Activated naive CD8-positive, alpha-beta T cell treated with anti-CD3 and anti-CD28 coated beads, Interleukin-2, amount 50 U/mL, for 16 hours (primary cell): Measurements from ENCODE around the gene KRT6A.
"Not testable (repeated sequence)": the region's sequence is repeated elsewhere in the genome, so short reads cannot be mapped to it uniquely, and the experiment has no call there.

Experiments
- DNase-seq: peaks from one replicate; pipeline ENCODE4 v3.0.0-alpha.2; 2020; ENCODE audit warnings: low read depth, low spot score

The KRT6A gene

GRCh38 chr12:52464897-52465296 lies 28.2 kb downstream of the KRT6A start:
- no peak for DNase-seq

GRCh38 chr12:52461693-52462092 lies 31.4 kb downstream of the KRT6A start:
- no peak for DNase-seq

DNA sequence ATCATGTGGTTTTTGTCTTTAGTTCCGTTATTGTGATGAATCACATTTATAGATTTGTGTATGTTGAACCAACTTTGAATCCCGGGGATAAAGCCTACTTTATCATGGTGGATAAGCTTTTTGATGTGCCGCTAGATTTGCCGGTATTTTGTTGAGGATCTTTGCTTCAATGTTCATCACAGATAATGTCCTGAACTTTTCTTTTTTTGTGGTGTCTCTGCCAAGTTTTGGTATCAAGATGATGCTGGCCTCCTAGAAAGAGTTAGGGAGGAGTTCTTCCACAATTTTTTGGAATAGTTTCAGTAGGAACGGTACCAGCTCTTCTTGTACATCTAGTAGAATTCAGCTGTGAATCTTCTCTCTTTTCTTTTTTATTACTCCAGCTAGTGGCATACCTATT lies 34.2 kb downstream of the KRT6A start:
- DNase-seq: no peak

DNA sequence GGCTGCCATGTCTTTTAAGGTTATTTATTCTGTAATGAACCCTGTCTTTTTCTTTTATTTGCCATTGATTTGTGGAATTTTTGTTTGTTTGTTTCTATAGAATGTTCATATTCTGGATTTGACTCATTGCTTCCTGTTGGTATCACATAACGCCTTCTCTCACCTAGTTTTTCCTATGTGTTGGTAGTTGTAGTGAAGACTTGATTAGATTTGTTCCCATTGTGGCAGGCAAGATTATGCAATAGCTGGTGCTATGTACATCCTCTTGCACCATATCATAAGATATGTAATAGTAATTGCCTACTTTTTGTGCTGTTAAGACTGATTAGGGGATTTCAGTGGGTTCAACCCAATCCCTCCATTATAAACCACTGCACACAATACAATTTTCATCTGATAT lies 37.2 kb downstream of the KRT6A start:
- no peak for DNase-seq

DNA sequence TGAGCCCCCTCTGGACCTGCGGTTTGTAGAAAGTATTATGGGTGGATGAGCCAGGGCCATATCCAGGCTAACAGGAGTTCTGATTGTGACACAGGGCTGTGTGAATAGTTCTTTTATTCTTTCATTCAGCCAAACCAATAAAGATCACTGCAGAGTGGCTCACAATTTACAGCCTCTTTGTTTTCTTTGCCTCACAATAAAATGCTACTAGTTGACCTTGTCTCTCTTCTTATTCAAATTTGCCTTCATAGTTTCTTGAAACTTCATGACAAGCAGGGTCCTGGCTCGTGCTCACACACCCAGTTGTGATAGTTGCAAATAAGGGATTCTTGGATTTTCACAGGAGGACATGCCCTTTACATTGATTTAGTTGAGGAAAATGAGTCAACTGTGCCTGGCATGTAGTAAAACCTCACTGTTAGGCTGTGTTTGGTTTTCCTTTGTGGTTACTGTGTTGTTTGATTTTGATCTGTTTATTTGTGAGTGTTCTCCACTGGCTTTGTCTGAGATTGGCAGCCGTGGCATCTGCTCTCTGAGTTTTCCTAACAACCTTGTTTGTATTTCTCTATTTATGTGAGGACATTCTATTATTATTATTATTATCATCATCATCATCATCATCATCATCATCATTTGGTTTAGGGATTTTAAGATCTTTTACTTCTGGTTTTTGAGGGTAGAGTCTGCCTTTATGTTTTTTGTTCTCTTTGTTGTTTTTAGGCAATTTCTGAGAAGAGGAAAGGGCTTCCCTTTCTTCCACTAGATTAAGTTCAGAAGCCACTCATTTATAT lies 38.5 kb downstream of the KRT6A start:
- no peak for DNase-seq

GRCh38 chr12:52452101-52452500 lies 41.0 kb downstream of the KRT6A start, which contains the start of gene KRT6B:
Gene KRT6B, minus strand, starts transcription at chr12:52452146. Its CDS starts 68 bp downstream, at chr12:52452078.
- DNase-seq: no peak

DNA sequence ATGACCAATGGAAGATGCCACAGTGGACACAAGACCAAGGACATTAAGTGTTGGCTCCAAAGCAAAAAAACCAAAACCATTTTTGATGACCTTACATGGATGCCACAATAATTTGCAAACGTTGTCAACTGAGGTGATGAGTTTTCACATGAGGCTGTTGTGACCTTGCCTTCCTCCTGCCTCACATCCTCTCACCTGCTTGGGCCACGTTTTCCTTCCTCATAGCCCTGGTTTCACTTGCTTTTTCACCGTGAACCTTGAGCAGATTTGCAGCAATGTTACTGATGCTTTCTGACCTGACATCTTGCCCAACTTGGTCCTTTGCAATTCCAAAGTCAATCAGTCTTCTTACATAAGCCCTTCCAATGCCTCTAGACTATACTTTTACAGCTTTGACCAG lies 44.8 kb downstream of the KRT6A start:
- no peak for DNase-seq

DNA sequence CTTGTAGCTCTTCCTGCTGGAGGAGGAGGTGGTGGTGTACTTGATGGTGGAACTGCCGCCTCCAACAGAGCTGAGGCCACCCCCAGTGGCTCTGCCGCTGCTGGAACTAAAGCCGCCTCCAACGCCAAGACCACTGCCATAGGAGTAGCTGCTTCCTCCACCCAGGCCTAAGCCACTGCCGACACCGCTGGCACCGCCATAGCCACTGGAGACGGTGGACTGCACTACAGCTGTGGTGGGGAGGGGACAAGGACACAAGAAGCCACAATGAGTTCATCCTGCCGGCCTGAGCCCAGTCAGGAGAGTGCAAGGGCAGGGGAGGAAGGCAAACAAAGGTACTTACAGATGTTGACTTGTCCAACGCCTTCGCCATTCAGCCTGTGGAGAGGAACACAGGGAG lies 45.9 kb downstream of the KRT6A start:
- DNase-seq: not testable (repeated sequence)

GRCh38 chr12:52446367-52447045 lies 46.6 kb downstream of the KRT6A start:
- DNase-seq: no peak

- DNase-seq: no peak
These were observed 47.2 kb downstream of the KRT6A start for GRCh38 chr12:52445876-52446275.

- no peak for DNase-seq
These were observed 48.1 kb downstream of the KRT6A start for GRCh38 chr12:52444647-52445595.

DNA sequence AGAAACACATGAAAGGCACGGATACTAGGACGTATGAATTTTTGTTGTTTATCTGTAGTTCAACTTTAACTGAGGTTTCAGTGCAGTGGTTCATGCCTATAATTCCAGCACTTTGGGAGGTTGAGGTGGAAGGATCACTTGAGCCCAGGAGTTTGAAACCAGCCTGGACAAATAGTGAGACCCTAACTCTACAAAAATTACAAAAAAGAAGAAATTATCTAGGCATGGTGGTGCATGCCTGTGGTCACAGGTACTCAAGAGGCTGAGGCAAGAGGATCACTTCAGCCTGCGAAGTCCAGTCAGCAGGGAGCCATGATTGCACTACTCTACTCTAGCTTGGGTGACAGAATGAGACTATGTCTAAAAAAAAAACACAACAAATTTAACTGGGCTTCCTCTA lies 49.1 kb downstream of the KRT6A start:
- DNase-seq: no peak

DNA sequence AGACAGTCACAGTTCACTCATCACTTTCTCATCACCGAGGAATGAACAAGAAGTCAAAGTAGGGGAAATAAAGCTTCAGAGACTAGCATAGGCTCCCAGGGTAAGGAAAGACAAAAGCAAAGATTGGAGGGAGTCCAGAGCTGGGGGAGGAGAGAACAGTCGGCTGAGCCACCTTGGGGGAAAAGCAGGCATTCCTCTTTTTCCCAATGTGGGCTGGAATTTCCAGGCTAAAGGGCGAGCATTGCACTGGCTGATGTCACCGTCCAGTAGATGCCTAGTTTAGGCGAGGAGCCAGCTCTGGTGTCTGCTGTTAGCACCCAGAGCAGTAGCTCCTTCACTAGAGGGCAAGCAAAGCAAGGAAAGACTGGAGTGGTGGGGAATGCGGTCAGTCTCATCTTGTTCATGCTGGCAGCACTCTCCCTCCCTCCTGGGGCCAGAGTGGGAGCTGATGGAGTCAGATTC lies 50.4 kb downstream of the KRT6A start:
- no peak for DNase-seq

- no peak for DNase-seq
These were observed 51.6 kb downstream of the KRT6A start for GRCh38 chr12:52441320-52441911.

DNA sequence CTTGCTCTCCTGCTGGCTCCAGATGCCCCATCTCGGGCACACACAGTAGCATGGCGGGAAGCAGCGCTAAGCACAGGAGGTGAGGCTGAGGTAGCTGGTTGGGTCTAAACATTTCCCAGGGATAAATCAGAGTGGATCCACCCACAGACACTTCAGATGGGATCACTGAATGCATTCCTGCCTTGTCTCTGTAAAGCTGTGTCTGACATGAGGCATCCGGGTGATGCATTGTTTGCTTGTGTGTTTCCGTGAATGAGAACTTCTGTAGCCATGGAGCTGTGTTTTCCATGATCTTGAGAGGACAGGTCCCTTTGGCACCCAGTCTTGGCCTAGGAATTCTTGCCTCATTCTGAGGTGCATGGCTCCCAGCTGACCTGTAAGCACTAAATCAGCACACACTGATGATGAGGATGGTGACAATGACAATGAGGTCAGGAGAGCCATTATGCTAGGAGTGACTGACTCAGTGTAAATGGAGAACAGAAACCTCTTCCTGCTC lies 52.2 kb downstream of the KRT6A start:
- no peak for DNase-seq

DNA sequence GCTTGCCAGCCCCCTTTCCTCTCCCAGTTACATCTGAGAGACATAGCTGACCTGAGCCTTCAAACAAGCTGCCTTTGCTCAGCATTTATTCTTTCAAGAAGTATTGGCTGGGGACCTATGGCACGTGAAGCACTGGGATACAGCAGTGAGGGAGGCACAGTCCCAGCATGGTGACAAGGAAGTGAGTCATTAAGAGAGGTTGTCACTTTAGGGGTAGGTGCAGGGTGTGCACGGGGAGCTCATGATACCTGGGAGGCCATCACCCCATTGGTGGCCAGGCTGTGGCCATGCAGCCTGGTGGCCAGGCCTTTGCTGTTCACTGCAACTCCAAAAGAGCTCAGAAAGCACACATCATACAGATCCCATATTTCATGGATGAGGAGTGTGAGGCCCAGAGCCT lies 53.2 kb downstream of the KRT6A start:
- no peak for DNase-seq

GRCh38 chr12:52439420-52439819 lies 53.6 kb downstream of the KRT6A start:
- no peak for DNase-seq

DNA sequence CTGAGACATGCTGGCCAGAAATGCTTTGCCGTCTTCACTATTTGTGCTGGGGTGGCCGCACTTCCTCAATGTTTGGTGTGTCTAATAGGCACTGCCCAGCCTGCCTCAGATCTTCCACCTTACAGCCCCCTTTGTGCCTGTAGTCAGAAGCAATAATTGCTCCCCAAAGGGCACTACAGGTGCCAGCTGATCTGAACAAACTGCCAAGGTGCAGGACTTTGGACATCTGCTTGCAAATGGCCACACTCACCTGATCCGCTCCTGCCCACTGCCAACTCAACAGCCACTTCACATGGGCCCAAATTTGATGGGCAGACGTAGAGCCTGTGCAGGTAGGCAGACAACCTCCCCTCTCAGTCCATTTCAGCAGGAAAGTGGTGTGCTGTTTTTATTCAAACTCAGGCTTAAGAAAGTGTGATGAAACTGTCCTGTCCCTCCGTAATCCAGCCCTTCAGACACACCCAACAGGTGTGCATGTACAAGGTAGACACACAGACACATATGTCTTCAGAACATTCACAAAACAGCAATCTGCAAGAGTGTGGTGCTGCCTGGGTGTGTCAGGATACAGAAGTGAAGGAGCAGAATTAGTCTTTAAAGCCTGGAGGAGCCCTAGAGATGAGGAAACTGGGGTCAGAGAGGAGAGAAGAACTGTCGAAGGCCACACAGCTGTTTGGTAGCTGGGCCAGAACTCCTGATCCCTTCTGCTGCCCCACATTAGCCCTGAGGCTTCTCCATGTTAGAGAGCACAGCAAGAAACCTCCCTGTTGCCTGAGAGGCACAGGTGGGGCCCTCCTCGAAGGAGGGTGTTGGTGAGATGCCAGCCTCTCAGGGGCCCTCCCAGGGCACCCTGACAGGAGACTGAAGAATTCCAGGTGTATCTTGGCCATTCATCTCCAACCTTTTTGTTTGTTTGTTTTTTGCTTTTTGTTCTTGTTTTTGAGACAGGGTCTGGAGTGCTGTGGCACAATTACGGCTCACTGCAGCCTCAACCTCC lies 54.5 kb downstream of the KRT6A start:
- no peak for DNase-seq

DNA sequence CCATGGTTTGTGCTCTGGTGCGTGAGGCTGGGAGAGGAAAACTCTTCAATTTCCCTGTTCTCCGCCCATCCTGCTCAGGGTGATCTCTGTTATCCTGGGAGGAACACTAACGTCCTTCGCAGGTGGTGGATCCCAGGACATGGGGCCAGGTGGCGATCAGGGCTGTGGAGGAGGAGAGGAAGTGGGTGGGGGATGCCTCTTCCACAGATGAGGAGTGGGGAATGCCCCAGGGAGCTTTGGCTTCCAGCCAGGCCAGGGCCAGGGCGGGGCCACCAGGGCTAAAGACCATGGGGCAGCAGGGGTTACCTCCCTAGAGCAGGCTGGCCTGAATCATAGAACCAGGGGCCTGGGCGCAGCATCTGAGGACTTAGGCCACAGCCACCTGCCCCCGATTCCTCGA lies 55.5 kb downstream of the KRT6A start:
- DNase-seq: no peak
